Right ventricle myocardium superior (tissue), 1 donor: ENCODE results near the gene UBAP1L. TPM values are rescaled to one million over a fixed set of nuclear protein-coding genes. Genes with fewer than 3 reads are reported as not detected.
"Not testable (repeated sequence)": the region's sequence is repeated elsewhere in the genome, so short reads cannot be mapped to it uniquely, and the experiment has no call there.

Source experiments
- ATAC-seq: fragments of 200-7000 bp; cut with Tn5 transposase; one replicate; pipeline ENCODE4 v1.9.1; 2020; ENCODE audit warnings: mild to moderate bottlenecking; ENCODE audit not compliant: poor library complexity
- DNase-seq: peaks from one replicate; pipeline ENCODE4 v3.0.0-alpha.2; 2020
- intact Hi-C: fragments of 100-400 bp; cut with DNase I; formaldehyde crosslinking; loops from one replicate; pipeline ENCODE4 v1.11.2; 2022
- total RNA-seq: library from RNA; stranded (reverse); fragmentation: NEBNext Ultra II Directional; extraction: Animal tissue kit (Norgen Biotek cat#: 25700); gene quantifications from one replicate; pipeline ENCODE4 v1.2.1, GENCODE V29; 2021
- donor health status: DM: no; HTN: yes; CAD: no; lungs with severe emphysema.

Gene UBAP1L
- total RNA-seq, 1 donor from 2014 or later, result 1.6 TPM

- DNase-seq (peak; percentile 81), ATAC-seq (peak; percentile 76)
- intact Hi-C loops, result loop anchor here (10.0 kb wide), 1 partner anchor 53 kb away; no protein-coding TSS in a partner anchor
Observed at GRCh38 chr15:65087873-65088642, 26.9 kb downstream of the UBAP1L start.

GRCh38 chr15:65087411-65087810 lies 27.6 kb downstream of the UBAP1L start:
- intact Hi-C loops, result loop anchor here (10.0 kb wide), 1 partner anchor 53 kb away; no protein-coding TSS in a partner anchor
- DNase-seq, result no peak

DNA sequence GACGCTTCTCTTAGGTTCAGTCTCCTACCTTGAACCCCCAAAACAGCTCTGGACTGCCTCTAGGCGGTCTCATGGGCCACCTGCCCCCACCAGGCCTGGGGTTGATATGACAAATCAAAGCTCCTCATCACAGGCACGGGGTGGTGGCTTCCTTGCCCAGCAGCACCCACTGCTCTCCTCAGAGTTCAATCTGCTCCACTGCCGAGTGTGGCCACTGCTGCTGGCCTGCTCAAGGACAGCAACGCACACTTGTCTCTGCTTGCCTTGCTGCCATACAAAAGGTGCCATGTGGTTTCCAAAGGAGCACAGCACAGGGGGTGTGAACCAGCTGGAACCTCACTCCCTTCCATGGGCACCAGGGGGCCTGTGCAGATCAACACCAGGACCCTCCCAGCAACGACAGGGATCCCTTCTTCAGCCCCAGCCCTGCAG lies 28.3 kb downstream of the UBAP1L start:
- intact Hi-C loops, result loop anchor here (10.0 kb wide), 1 partner anchor 52 kb away; no protein-coding TSS in a partner anchor
- DNase-seq (no peak), ATAC-seq (no peak)

More at GRCh38 chr15:65087411-65087810, 27.6 kb downstream of the UBAP1L start:
- ATAC-seq, result peak; percentile 13

- ATAC-seq (no peak), DNase-seq (no peak)
- intact Hi-C loops, result loop anchor here (10.0 kb wide), 1 partner anchor 51 kb away; no protein-coding TSS in a partner anchor
Observed at GRCh38 chr15:65085990-65086679, 28.9 kb downstream of the UBAP1L start.

DNA sequence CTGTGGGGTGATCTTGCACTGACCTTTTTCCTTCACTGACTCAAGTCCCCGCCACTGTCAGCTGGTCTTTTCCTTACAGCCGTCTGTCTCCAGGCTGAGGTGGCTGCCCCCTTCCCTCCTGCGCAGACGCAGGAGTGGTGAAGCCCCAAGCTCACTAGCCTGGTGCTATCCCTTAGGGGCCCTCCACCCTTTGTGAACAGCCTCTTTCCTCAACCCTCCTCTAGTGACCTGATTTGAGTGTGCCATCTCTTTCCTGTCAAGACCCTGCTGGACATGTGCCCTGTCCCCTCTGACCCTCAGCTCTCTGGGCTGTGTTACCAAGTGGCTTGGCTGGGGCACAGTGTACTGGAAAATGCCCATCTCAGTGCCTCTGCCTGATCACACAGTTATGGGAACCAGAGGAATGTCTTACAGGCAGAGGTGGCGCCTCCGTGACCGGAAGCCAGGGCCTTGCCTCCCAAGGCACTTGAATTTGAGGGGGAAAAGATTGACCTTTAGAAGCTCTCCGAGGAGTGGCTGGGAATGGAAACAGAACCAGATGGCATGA lies 29.7 kb downstream of the UBAP1L start:
- no peak for DNase-seq
- no peak for ATAC-seq
- intact Hi-C loops, result loop anchor here (10.0 kb wide), 1 partner anchor 50 kb away; no protein-coding TSS in a partner anchor

GRCh38 chr15:65084500-65085206 lies 30.3 kb downstream of the UBAP1L start:
- DNase-seq (no peak), ATAC-seq (no peak)
- intact Hi-C loops, result loop anchor here (10.0 kb wide), 1 partner anchor 50 kb away; no protein-coding TSS in a partner anchor

- no peak for ATAC-seq
- intact Hi-C loops, result loop anchor here (2.0 to 10.0 kb wide), 2 partner anchors 28 to 48 kb away; no protein-coding TSS in a partner anchor
- DNase-seq, result no peak
Observed at GRCh38 chr15:65083262-65083701, 31.7 kb downstream of the UBAP1L start.

DNA sequence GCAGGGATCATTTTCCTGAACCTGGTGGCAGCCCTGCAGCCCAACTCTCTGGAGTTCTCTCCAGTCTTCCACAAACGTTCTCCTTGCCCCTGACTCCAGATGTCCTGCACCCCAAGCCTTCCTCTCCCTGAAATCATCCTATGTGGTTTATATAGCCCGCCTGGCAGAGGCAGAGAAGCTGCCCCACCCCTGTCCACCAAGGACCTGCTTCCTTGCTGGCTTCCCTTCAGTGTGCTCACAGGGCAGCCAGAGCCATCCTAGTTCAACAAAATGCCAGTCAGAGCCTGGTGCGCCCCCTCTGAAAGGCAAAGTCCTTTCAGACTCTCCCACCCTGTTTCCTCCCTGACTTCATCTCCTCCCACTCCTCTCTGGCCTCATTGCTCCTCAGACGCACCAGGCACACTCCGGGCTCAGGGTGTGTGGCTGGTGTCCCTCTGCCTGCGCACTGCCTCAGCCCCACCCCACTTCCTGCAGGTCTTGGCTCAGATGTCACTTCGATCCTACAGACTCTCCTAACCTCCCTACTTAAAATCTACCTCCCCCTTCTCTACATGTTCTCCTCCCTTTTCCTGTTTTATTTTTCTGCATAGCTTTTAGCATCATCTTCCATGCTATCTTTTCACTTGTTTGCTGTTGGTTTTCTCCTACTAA lies 32.6 kb downstream of the UBAP1L start:
- intact Hi-C loops, result loop anchor here (2.0 to 10.0 kb wide), 2 partner anchors 28 to 48 kb away; no protein-coding TSS in a partner anchor
- ATAC-seq (no peak), DNase-seq (no peak)

DNA sequence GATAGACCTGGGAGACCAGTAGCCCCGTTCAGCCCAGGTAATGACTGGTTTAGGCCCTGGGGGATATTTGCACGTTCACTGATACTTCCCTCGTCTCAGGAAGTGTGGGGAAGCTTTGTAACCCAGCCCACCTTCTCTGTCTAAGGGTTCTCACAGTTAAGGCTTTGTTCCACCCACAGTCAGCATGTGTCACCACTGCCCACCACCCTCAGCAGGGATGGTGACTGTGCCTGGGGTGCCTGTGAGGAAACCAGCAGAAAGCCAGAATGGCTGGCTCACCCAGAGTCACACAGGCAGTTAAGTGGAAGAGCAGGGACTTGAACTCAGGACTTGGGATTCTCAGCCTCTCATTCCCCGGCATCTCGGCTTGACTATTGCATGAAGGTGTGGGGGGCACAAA lies 33.2 kb downstream of the UBAP1L start:
- ATAC-seq (no peak), DNase-seq (no peak)
- intact Hi-C loops, result loop anchor here (2.0 to 10.0 kb wide), 2 partner anchors 27 to 47 kb away; no protein-coding TSS in a partner anchor

DNA sequence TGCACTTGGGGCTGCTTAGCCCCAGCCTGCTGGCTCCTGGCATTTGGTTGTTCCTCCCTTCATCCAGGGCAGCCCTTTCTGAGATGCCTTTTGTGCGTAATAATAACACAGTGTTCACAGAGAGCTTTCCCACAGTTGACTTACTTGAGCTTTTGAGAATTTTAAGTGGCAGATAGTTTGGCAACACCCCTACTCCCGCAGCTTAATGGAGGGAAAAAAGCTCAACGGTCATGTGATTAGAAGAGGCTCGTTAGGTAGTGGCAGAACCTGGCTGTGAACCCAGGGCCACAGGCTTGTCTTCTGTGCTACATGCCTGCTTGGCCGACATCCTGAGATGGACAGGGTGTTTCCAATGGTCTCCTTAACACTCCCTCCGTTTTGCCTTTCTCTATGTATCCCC lies 33.7 kb downstream of the UBAP1L start:
- ATAC-seq (peak; percentile 55), DNase-seq (no peak)
- intact Hi-C loops, result loop anchor here (10.0 kb wide), 1 partner anchor 46 kb away; no protein-coding TSS in a partner anchor

- ATAC-seq (no peak), DNase-seq (no peak)
- intact Hi-C loops, result no loop called here
Observed at GRCh38 chr15:65079580-65079979, 35.4 kb downstream of the UBAP1L start.

- intact Hi-C loops, result no loop called here
- ATAC-seq (peak; percentile 63), DNase-seq (peak; percentile 85)
Observed at GRCh38 chr15:65077981-65078352, 37.0 kb downstream of the UBAP1L start.

DNA sequence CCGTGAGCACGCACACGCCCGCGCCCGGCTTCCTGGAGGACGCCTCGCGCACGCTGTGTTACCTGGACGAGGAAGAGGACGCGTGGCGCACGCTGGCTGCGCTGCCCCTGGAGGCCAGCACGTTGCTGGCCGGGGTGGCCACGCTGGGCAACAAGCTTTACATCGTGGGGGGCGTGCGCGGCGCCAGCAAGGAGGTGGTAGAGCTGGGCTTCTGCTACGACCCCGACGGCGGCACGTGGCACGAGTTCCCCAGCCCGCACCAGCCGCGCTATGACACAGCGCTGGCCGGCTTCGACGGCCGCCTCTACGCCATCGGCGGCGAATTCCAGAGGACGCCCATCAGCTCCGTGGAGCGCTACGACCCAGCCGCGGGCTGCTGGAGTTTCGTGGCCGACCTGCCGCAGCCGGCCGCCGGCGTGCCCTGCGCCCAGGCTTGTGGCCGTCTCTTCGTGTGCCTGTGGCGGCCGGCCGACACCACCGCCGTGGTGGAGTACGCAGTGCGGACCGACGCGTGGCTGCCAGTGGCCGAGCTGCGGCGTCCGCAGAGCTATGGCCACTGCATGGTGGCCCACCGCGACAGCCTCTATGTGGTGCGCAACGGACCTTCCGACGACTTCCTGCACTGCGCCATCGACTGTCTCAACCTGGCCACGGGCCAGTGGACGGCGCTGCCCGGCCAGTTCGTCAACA lies 37.6 kb downstream of the UBAP1L start:
- DNase-seq, result no peak
- intact Hi-C loops, result no loop called here
- ATAC-seq, result no peak

GRCh38 chr15:65076486-65077290 lies 38.3 kb downstream of the UBAP1L start, which contains the start of gene KBTBD13:
Gene KBTBD13, plus strand, starts transcription at chr15:65076746. Its CDS starts 70 bp downstream, at chr15:65076816.
- DNase-seq (no peak), ATAC-seq (peak; percentile 81)
- intact Hi-C loops, result no loop called here

GRCh38 chr15:65075607-65076395 lies 39.2 kb downstream of the UBAP1L start:
- intact Hi-C loops, DNase-seq, ATAC-seq: not testable (repeated sequence)

DNA sequence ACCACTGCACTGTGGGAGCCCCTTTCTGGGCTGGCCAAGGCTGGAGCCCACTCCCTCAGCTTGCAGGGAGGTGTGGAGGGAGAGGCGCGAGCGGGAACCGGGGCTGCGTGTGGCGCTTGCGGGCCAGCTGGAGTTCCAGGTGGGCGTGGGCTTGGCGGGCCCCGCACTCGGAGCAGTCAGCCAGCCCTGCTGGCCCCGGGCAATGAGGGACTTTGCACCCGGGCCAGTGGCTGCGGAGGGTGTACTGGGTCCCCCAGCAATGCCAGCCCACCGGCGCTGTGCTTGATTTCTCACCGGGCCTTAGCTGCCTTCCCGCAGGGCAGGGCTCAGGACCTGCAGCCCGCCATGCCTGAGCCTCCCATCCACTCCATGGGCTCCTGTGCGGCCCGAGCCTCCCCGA lies 40.1 kb downstream of the UBAP1L start:
- ATAC-seq, intact Hi-C loops, DNase-seq: not testable (repeated sequence)
